ENCODE data around the gene RER1. TPM values are rescaled to one million over a fixed set of nuclear protein-coding genes. Genes with fewer than 3 reads are reported as not detected.

RER1 gene
- polyA plus RNA-seq, 3 donors: 116 to 126 (median 119) TPM

GRCh38 chr1:2350501-2350900 is 41.1 kb upstream of the RER1 start:
- no peak for DNase-seq (ENCODE audit: extremely low read depth in 1 of 11, low read depth in 9 of 11, low spot score in 4 of 11)

GRCh38 chr1:2350911-2351655 is 40.6 kb upstream of the RER1 start:
- no peak for DNase-seq (ENCODE audit: extremely low read depth in 1 of 11, low read depth in 9 of 11, low spot score in 4 of 11)

GRCh38 chr1:2351723-2352122 is 39.9 kb upstream of the RER1 start:
- no peak for DNase-seq (ENCODE audit: extremely low read depth in 1 of 11, low read depth in 9 of 11, low spot score in 4 of 11)

- DNase-seq (ENCODE audit: extremely low read depth in 1 of 11, low read depth in 9 of 11, low spot score in 4 of 11): no peak
Measured at GRCh38 chr1:2352341-2352896, 39.2 kb upstream of the RER1 start.

DNA sequence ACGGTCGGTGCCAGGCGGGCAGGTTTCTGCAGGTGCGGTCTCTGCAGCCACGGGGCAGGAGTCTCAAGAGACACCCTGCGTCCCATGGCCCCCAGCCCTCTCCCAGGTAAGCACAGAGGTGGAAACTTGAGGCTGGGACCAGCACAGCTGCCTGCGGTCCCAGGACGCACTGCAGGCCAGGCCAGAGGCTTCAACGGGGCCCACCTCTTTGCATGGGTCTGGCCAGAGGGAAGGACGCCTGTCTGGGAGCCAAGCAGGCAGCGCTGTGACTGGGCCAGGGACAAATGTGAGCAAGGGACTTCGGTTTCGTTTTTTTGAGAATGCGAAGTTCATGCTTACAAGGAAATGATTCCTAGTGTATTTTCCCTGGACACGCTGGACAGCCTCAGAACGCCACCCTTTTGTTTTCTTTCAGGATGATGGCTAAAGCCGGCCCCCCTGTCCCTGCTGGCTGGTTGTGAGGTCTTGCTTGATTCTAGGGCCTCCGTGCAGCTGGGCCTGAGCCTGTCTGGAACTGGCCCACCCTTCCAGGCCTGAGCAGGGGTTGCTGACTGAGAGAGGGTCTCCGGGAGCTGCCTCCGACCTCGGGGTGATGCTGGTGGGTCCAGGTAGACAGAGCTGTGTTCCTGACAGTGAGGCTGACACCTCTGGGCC is 38.6 kb upstream of the RER1 start:
- no peak for DNase-seq (ENCODE audit: extremely low read depth in 1 of 11, low read depth in 9 of 11, low spot score in 4 of 11)

- DNase-seq (ENCODE audit: extremely low read depth in 1 of 11, low read depth in 9 of 11, low spot score in 4 of 11): no peak
Measured at GRCh38 chr1:2353551-2354438, 37.8 kb upstream of the RER1 start.

- no peak for DNase-seq (ENCODE audit: extremely low read depth in 1 of 11, low read depth in 9 of 11, low spot score in 4 of 11)
Measured at GRCh38 chr1:2354511-2355372, 36.9 kb upstream of the RER1 start.

DNA sequence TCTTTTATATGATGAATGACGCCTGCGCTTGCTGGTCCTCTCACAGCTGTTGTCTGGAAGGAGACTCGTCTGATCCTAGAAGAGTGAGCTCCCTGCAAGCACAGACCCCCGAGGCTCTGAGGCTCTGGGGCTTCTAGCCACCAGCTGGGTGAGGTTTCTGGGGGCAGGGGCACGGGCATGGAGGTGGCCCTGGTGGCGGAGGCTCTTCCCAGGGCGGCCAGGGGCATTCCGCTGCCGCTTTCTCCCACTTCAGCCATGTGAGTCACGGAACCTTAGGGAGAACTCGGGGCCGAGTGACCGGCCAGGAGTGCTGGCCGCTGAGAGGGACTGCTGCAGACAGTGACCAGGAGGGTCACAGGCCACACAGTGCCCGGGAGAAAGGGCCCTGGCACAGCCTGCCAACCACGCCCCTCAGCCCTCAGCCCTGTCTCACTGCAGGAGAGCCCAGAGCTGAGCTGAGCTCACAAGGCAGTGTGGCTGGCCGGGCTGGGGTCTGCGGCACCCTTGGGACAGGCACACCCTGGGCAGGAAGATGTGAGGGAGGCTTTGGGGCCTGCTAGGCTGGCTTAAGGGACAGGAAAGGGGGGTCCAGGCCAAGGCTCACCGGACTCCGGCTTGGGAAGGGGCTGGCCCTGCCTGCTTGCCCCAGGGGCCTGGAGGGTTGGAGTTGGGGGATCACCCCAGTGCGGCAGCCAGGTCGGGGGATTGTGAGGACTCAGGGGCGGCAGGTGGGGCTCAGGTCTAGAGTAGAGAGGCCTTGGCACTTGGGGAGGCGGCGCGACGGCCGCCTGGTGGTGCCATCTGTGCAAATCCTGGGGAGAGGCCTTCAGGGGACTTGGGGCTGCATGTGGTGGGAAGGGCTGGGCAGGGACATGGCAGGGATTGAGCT is 36.0 kb upstream of the RER1 start:
- DNase-seq (ENCODE audit: extremely low read depth in 1 of 11, low read depth in 9 of 11, low spot score in 4 of 11): no peak

GRCh38 chr1:2356401-2356800 is 35.2 kb upstream of the RER1 start:
- DNase-seq (ENCODE audit: extremely low read depth in 1 of 11, low read depth in 9 of 11, low spot score in 4 of 11): no peak

GRCh38 chr1:2356911-2357845 is 34.5 kb upstream of the RER1 start:
- no peak for DNase-seq (ENCODE audit: extremely low read depth in 1 of 11, low read depth in 9 of 11, low spot score in 4 of 11)

DNA sequence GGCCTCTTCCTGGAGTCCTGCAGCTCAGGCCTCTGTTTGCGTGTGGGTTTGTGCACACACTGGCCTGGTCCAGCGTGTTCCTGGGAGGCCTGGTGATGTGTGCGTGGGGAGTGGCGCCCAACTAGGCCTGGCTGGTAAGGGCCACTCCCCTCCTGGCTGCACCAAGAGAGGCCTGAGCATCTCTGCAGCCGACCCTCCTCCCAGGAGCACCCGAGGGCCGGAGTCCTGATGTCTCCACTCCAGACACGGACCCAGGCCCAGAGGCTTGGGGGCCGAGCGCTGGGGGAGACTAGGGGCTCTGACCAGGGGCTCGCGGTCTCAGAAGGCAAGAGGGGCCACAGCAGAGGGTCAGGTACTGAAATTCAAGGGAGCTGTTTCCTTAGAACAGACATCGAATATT is 33.6 kb upstream of the RER1 start:
- no peak for DNase-seq (ENCODE audit: extremely low read depth in 1 of 11, low read depth in 9 of 11, low spot score in 4 of 11)

GRCh38 chr1:2358651-2359640 is 32.7 kb upstream of the RER1 start:
- no peak for DNase-seq (ENCODE audit: extremely low read depth in 1 of 11, low read depth in 9 of 11, low spot score in 4 of 11)

DNA sequence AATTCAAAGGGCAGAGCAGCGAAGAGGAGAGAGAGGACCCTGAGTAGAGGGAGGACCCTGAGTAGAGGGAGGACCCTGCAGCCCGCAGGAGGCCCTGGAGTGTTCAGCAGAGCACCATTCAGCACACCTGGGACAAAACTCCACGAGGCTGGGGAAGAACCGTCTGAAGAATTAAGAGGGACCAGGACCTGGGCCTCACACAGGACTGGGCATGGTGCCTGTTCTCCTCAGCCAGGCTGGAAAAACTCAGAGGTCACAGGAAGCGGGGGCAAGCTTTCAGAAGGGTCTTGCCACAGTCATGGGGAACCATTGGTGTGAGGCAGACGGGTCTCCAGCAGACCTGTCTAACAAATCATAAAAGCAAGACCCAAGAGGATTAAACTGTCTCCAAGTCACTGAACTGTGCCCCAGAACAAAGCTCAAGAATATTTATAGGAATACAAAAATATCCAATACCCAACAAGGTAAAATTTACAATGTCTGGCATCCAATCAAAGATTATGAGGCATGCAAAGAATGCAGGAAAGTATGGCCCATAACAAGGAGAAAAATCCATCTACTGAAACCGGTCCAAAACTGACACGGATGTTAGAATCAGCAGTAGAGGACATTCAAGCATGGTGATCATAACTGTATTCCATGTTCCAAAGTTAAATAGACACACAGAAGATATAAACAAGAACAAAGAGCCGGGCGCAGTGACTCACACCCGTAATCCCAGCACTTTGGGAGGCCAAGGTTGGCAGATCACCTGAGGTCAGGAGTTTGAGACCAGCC is 30.9 kb upstream of the RER1 start:
- no peak for DNase-seq (ENCODE audit: extremely low read depth in 1 of 11, low read depth in 9 of 11, low spot score in 4 of 11)

DNA sequence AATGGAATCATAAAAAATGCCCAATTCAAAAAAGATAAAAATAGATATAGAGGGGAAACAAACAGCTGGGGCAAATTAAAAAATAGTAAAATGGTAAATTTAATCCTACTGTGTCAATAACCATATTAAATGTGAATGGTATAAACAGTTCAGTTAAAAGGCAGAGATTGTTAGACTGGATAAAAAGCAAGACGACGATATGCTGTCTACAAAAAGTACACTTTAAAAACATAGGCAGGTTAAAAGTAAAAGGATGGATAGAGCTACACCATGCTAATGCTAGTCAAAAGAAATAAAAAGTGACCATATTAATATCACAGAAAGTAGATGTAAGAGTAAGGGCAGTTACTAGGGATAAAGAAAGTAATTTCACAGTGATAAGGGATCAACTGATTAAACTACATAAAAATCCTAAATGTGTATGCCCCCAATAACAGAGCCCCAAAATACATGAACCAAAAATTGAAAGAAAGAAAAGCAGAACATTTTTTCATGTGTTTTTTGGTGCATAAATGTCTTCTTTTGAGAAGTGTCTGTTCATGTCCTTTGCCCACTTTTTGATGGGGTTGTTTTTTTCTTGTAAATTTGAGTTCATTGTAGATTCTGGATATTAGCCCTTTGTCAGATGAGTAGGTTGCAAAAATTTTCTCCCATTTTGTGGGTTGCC is 27.7 kb upstream of the RER1 start:
- DNase-seq (ENCODE audit: extremely low read depth in 1 of 11, low read depth in 9 of 11, low spot score in 4 of 11): no peak
